ENCODE data around the gene PPP4R4.
"Not testable (repeated sequence)": the region's sequence is repeated elsewhere in the genome, so short reads cannot be mapped to it uniquely, and the experiment has no call there.

PPP4R4 gene

GRCh38 chr14:94269156-94269555 lies 95.0 kb downstream of the PPP4R4 start:
- no peak for DNase-seq (ENCODE audit: low read depth)

GRCh38 chr14:94276898-94277561 lies 102.9 kb downstream of the PPP4R4 start:
- not testable (repeated sequence) for DNase-seq (ENCODE audit: low read depth)

- no peak for DNase-seq (ENCODE audit: low read depth)
Observed at GRCh38 chr14:94278731-94279130, 104.6 kb downstream of the PPP4R4 start.

GRCh38 chr14:94282991-94283723 lies 109.0 kb downstream of the PPP4R4 start:
- no peak for DNase-seq (ENCODE audit: low read depth)

- no peak for DNase-seq (ENCODE audit: low read depth)
Observed at GRCh38 chr14:94284221-94284620, 110.1 kb downstream of the PPP4R4 start.

- DNase-seq (ENCODE audit: low read depth) = no peak
Observed at GRCh38 chr14:94285158-94285557, 111.0 kb downstream of the PPP4R4 start.

GRCh38 chr14:94288610-94289465 lies 114.7 kb downstream of the PPP4R4 start:
- no peak for DNase-seq (ENCODE audit: low read depth)

GRCh38 chr14:94290197-94290596 lies 116.1 kb downstream of the PPP4R4 start:
- DNase-seq (ENCODE audit: low read depth) = no peak

GRCh38 chr14:94291159-94291905 lies 117.2 kb downstream of the PPP4R4 start:
- DNase-seq (ENCODE audit: low read depth) = no peak

- DNase-seq (ENCODE audit: low read depth) = no peak
Observed at GRCh38 chr14:94291906-94292525, 117.9 kb downstream of the PPP4R4 start.

GRCh38 chr14:94292526-94292871 lies 118.4 kb downstream of the PPP4R4 start:
- DNase-seq (ENCODE audit: low read depth) = no peak

- DNase-seq (ENCODE audit: low read depth) = no peak
Observed at GRCh38 chr14:94292872-94293577, 118.9 kb downstream of the PPP4R4 start, which contains the start of gene SERPINA10. Gene SERPINA10 (minus strand): TSS chr14:94293268. CDS start chr14:94290593, 2,675 bp downstream.

- no peak for DNase-seq (ENCODE audit: low read depth)
Observed at GRCh38 chr14:94293578-94293924, 119.4 kb downstream of the PPP4R4 start.

GRCh38 chr14:94295360-94296180 lies 121.4 kb downstream of the PPP4R4 start:
- DNase-seq (ENCODE audit: low read depth) = no peak

- DNase-seq (ENCODE audit: low read depth) = not testable (repeated sequence)
Observed at GRCh38 chr14:94296181-94296545, 122.0 kb downstream of the PPP4R4 start.

GRCh38 chr14:94298130-94298529 lies 124.0 kb downstream of the PPP4R4 start:
- no peak for DNase-seq (ENCODE audit: low read depth)

GRCh38 chr14:94303111-94303510 lies 129.0 kb downstream of the PPP4R4 start:
- no peak for DNase-seq (ENCODE audit: low read depth)

- DNase-seq (ENCODE audit: low read depth) = no peak
Observed at GRCh38 chr14:94304243-94304642, 130.1 kb downstream of the PPP4R4 start.

- no peak for DNase-seq (ENCODE audit: low read depth)
Observed at GRCh38 chr14:94305620-94306019, 131.5 kb downstream of the PPP4R4 start.

All from HS-5 (cell line).